Ectodermal cell (in vitro differentiated cells): Measurements from ENCODE around the gene PARD6B.
"Not testable (repeated sequence)": the region's sequence is repeated elsewhere in the genome, so short reads cannot be mapped to it uniquely, and the experiment has no call there.

Source experiments
- H3K27ac ChIP-seq: 2 replicates; pipeline ENCODE4 v1.7.0; 2013; ENCODE audit warnings: mild to moderate bottlenecking, low read depth, low read length; ENCODE audit not compliant: insufficient read depth, poor library complexity, severe bottlenecking
- H3K27me3 ChIP-seq: 2 replicates; pipeline ENCODE4 v1.7.0; 2013; ENCODE audit warnings: mild to moderate bottlenecking, low read length; ENCODE audit not compliant: insufficient read depth, control insufficient read depth, poor library complexity, severe bottlenecking
- H3K36me3 ChIP-seq: one replicate; pipeline ENCODE4 v1.7.0; 2013; ENCODE audit warnings: low read length; ENCODE audit not compliant: control insufficient read depth, insufficient read depth
- H3K4me1 ChIP-seq: one replicate; pipeline ENCODE4 v1.7.0; 2013; ENCODE audit warnings: low read length; ENCODE audit not compliant: control insufficient read depth, insufficient read depth
- H3K4me3 ChIP-seq: 2 replicates; pipeline ENCODE4 v1.7.0; 2013; ENCODE audit warnings: low read depth, low read length, control low read depth; ENCODE audit not compliant: insufficient read depth
- H3K9me3 ChIP-seq: 2 replicates; pipeline ENCODE4 v1.7.0; 2013; ENCODE audit warnings: mild to moderate bottlenecking, low read length, moderate library complexity; ENCODE audit not compliant: control insufficient read depth
- WGBS, 2 experiments: methylation state at CpG; one replicate each; pipeline ENCODE4 v1.1.7; 2013; ENCODE audit warnings: missing lambda C conversion rate in 2 of 2; 5-methylcytosine and 5-hydroxymethylcytosine counted together

Gene PARD6B

GRCh38 chr20:50800986-50801746 is 69.8 kb downstream of the PARD6B start:
- not testable (repeated sequence) for H3K9me3 ChIP-seq, H3K4me3 ChIP-seq, H3K27me3 ChIP-seq, H3K36me3 ChIP-seq, H3K27ac ChIP-seq, H3K4me1 ChIP-seq
- 86 to 87% methylated on average over 13 of the region's 13 CpGs for WGBS, 2 experiments

GRCh38 chr20:50801747-50802125 is 70.4 kb downstream of the PARD6B start:
- Histone ChIP-seq H3K9me3 (no peaks in the 10 kb centered on the region), H3K27me3 (no peaks in the 10 kb centered on the region), H3K36me3 (no peaks in the 10 kb centered on the region), H3K4me1 (peaks cover 4% of the 10 kb centered on the region), H3K27ac (no peak overlapping the region), H3K4me3 (no peak overlapping the region)
- WGBS, 2 experiments = 94 to 96% methylated on average over 5 of the region's 5 CpGs

GRCh38 chr20:50802289-50802688 is 70.9 kb downstream of the PARD6B start:
- H3K27me3 ChIP-seq = no peaks in the 10 kb centered on the region
- no peaks in the 10 kb centered on the region for H3K36me3 ChIP-seq
- no peak overlapping the region for H3K4me3 ChIP-seq
- no peak overlapping the region for H3K27ac ChIP-seq
- no peaks in the 10 kb centered on the region for H3K9me3 ChIP-seq
- H3K4me1 ChIP-seq = peaks cover 4% of the 10 kb centered on the region
- 91 to 95% methylated on average over 8 of the region's 8 CpGs for WGBS, 2 experiments

GRCh38 chr20:50804437-50805348 is 73.3 kb downstream of the PARD6B start:
- Histone ChIP-seq H3K36me3 (no peaks in the 10 kb centered on the region), H3K27ac (no peak overlapping the region), H3K9me3 (no peaks in the 10 kb centered on the region), H3K4me1 (peaks cover 4% of the 10 kb centered on the region), H3K4me3 (no peak overlapping the region), H3K27me3 (no peaks in the 10 kb centered on the region)
- WGBS, 2 experiments = 82 to 84% methylated on average over 11 of the region's 11 CpGs

- no peak overlapping the region for H3K4me3 ChIP-seq
- H3K4me1 ChIP-seq = no peaks in the 10 kb centered on the region
- WGBS, 2 experiments = 90 to 100% methylated on average over 1 of the region's 1 CpG
- no peaks in the 10 kb centered on the region for H3K27me3 ChIP-seq
- H3K36me3 ChIP-seq = no peaks in the 10 kb centered on the region
- H3K27ac ChIP-seq = no peak overlapping the region
- H3K9me3 ChIP-seq = no peaks in the 10 kb centered on the region
These were observed 73.9 kb downstream of the PARD6B start for GRCh38 chr20:50805349-50805684.

- no peak overlapping the region for H3K4me3 ChIP-seq
- 84 to 93% methylated on average over 5 of the region's 5 CpGs for WGBS, 2 experiments
- no peaks in the 10 kb centered on the region for H3K27me3 ChIP-seq
- H3K27ac ChIP-seq = no peak overlapping the region
- H3K4me1 ChIP-seq = no peaks in the 10 kb centered on the region
- no peaks in the 10 kb centered on the region for H3K9me3 ChIP-seq
- no peaks in the 10 kb centered on the region for H3K36me3 ChIP-seq
These were observed 74.9 kb downstream of the PARD6B start for GRCh38 chr20:50806126-50806768.
